GM12874 (cell line): Measurements from ENCODE around the gene KATNA1.

Experiments
- TF ChIP-seq, protein P1 (sequence below): IDR thresholded peaks from 2 replicates; pipeline ENCODE4 v1.5.1; 2011; ENCODE audit warnings: low read depth, mild to moderate bottlenecking, control low read depth, low read length, moderate library complexity; ENCODE audit not compliant: insufficient read depth

The KATNA1 gene

DNA sequence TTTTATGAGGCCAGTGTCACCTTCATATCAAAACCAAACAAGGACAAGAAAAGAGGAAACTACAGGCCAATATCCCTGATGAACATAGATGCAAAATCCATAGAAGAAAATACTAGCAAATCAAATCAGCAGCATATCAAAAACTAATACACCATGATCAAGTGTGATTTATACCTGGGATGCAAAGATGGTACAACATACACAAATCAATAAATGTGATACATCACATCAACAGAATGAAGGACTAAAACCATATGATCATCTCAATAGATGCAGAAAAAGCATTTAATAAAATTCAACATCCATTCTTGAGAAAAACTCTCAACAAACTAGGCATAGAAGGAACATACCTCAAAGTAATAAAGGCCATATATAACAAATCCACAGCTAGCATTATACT lies 90.5 kb downstream of the KATNA1 start:
- TF ChIP-seq, protein P1, sequence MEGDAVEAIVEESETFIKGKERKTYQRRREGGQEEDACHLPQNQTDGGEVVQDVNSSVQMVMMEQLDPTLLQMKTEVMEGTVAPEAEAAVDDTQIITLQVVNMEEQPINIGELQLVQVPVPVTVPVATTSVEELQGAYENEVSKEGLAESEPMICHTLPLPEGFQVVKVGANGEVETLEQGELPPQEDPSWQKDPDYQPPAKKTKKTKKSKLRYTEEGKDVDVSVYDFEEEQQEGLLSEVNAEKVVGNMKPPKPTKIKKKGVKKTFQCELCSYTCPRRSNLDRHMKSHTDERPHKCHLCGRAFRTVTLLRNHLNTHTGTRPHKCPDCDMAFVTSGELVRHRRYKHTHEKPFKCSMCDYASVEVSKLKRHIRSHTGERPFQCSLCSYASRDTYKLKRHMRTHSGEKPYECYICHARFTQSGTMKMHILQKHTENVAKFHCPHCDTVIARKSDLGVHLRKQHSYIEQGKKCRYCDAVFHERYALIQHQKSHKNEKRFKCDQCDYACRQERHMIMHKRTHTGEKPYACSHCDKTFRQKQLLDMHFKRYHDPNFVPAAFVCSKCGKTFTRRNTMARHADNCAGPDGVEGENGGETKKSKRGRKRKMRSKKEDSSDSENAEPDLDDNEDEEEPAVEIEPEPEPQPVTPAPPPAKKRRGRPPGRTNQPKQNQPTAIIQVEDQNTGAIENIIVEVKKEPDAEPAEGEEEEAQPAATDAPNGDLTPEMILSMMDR = no peak

DNA sequence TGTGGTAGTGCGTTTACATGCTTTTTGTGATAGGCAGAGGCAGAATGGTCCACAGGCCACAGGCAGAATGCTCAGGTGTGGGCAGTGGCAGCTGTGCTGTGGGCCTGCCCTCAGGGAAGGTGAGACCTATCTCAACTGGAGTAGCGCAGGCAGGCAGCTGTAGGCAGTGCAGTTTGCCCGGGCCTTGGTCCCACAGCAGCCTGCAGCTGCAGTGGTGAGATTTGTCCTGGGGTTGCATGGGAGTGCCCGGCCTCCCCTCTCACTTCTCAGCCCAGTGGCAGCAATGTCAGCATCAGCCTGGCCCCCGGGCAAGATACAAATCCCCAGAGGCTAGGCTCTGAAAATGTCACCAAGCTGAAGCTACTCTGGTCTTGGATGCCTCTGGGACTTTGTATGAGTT lies 96.6 kb downstream of the KATNA1 start:
- TF ChIP-seq, protein P1 = no peak

DNA sequence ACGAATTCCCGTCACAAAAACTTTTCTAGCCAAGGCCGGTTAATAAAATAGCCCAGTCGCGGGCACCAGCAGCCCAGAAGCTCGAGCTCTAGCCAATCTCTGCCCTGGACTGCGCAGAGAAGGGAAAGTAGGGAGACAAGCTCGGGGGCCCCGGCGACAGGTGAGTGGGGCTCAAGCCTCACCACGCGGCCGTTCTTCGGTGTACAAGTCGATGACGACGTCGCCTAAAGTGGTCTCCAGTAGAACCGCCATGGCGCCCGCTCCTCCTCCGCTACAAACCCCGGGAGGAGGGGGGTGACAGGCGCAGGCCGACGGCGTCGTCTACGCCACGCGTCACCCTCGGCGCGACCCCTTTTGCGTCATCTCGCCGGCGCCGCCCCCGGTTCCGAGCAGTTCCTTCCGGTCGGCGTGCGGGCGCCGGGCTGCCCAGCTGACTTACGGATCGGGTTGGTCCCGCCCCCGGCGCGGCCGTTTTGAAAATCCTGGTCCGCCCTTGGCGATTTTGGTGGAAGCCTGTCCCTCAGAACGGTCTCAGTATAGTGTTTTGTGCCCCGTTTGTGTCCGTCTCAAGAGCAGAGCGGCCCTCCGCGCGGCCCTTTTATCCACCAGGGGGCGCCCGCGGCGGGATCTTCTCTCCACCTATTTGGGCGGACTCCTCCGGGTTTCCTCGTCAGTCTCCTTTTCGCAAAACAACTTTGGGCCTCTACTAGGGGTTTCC lies 102.6 kb downstream of the KATNA1 start, which contains the start of gene PPIL4:
PPIL4 (minus strand) TSS at position 290 of the 718 bp plus-strand sequence; CDS start at position 252, 38 bp downstream.
- TF ChIP-seq, protein P1 = peak; percentile 87

DNA sequence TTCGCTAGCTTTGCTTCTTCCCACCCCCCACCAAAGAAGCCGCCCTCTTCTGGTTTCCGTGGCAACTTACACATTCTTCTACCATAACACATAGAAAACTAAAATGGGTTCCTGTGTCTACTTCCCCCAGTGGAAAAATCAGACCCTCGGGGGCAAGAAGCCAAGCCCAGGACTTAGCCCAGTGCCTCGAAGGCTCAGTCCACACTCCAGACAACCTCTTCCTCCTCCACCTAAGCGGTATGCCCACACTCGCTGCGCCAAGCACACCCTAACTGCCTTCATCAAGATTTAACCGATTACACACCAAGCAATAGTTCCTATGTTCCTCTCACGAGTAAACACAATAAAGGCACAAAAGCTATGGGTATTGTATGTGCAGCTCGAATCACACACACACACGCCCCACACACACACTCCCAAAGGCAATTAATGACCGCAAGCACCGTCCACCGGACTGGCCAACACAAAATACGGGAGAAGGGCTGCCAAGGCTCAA lies 103.2 kb downstream of the KATNA1 start:
- TF ChIP-seq, protein P1 = no peak
